Suppressor macrophage treated with lipopolysaccharide for 4 hours (primary cell): ENCODE measurements around the gene RAP1GAP2.
A peak's percentile ranks its signal among the peaks of the same experiment; 100 is the strongest.
"Not testable (repeated sequence)": the region's sequence is repeated elsewhere in the genome, so short reads cannot be mapped to it uniquely, and the experiment has no call there.

Source experiments
- DNase-seq: peaks from one replicate; pipeline ENCODE4 v3.0.0-alpha.2; 2020

RAP1GAP2 gene

DNA sequence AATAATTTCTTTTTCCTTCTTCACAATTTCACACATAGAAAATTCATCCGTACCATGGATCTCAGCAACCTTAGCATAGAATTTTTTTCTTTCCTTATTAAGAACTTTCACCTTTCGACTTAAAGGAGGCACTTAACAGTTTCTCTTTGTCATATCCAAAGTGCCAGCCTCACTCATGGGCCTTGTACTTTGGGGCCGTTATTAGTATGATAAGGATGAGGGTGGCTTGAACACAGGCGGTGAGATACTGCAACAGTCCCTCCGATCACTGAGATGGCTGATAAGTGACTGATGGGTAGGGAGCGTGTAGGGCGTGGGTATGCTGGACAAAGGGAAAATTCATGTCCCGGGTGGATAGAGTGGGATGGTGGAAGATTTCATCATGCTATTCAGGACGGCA is 181.9 kb downstream of the RAP1GAP2 start:
- no peak for DNase-seq

DNA sequence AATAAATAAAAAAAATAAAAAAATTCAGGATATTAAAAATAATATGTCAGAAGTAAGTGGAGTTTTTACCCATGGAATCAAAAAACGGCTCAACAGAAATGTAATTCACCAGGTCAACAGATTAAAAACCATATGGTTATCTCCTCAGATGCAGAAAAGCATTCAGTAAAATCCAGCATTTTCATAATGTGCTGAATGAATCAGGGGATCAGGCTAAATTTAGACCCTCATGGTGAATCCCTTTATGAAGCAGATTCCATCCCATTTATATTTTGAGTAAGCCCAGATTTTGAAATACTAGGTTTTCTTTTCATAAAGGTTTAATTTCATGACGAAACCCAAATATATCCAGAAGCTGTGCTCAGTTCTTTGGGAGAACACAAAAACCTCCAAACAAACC is 182.8 kb downstream of the RAP1GAP2 start:
- DNase-seq = no peak

DNA sequence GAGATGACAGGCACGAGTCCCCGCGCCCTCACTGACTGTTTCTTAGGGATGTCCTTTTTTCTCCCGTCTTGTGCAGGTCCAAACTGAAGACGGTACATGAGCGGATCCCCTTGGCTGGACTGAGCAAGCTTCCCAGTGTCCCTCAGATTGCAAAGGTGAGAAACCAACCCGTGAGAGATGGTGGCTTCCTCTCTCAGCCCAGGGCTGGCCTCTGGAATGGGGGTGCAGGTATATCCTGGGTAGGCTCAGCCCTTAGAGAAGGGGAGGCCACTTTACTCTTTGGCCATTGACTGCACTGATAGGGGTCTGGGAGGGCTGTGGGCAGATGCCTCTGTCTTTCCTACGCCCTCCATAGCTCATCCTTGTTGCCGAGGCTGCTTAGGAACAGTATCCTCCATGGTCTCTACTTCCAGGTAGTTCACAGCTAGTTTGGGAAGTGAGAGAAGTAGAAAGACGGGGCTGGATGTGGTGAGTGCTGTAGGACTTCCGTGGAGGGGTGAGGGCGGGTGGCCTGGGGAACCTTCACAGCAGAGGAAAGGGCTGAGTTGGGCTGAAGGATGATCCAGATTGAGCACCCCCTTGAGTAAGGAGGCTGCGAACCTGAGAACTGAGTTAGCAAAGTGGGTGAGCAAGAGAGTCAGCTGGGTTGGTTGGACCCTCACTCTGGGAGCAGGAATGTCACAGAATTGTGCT is 184.1 kb downstream of the RAP1GAP2 start:
- DNase-seq = no peak

DNA sequence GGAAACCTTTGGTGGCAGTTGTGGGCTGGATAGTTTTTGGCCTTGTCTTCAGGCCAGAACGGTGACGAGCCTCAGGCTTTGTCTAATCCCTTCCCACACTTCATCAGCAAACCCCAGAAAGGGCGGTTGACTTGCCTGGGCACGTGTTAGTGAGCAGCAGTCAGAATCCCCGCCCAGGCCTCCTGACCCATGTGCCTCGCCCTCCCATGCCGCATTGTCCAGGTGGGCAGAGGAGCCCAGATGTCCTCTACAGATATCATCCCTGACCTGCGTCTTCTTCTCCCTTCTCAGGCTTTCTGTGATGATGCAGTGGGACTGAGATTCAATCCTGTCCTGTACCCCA is 184.6 kb downstream of the RAP1GAP2 start:
- no peak for DNase-seq

DNA sequence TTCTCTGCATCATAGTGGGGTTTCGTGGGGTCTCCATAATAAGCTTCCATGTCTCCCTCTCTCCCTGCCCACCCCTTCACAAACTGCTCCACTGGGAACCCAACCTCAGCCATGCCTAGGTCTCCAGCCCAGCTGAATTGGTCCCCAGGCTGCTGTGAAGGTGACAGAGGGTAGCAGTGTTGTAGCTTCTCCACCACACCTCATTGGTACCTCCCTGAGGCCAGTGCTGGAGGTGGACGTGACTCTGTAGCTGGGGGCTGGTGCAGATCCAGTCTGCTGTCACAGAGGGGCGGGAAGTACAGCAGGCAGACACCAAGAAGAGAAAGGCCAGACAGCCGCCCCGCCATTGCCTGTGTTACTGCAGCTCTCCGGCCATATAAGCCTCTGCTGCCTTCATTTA is 185.1 kb downstream of the RAP1GAP2 start:
- no peak for DNase-seq

DNA sequence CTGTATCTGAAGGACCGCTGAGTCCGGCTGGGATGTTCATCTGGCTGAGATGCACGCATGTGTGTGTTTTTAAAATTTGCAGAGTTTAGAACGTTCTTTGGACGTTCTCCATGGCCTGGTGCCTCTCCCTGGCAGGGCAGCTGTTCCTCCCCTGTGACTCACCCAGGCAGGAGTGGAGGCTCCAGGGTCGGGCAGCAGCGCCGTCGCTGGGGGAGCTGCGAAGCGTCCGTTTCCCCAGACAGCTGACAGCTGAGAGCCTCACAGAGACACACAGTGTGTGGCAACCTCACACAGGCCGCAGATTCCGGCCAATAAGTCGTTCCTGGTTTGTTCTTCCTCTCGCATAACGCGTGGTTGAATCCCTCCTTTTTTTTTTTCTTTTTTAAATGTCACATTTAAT is 186.6 kb downstream of the RAP1GAP2 start:
- DNase-seq = no peak

DNA sequence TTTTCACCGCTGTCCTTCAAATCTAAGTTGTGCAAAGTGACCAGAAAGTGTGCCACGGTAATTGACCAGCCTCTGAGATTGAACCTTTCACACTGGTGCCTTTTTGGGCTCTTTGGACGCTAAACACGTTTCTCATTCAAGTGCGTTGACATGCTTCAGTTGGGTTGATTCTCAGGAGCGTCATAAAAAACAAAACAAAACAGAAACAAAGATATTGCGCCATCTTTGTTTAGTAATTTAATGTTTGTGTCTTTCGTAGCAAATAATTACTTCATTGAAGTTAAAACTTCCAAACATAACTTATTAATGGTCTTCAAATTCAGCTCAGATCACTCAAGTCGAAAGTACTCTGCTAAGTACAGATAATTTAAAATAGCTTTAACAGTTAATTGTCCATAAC is 187.0 kb downstream of the RAP1GAP2 start:
- no peak for DNase-seq

DNA sequence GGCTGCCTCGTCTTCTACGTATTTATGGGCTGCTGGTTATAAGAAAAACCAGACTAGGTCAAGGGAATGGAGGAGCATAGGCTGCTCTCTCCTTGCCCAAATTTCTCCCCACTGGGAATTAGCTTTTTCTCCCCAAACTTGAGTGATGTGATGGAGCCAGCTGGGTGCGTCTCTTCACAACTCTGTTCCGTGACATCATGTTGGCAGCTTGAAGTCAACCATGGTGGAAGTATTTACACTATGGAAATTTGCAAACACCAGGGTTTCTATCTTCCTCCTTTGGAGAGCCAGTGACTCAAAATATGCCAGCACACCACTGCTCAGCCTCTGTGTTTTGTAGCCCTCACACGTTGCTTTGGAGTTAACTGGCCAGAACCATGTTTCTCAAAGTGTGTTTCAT is 189.1 kb downstream of the RAP1GAP2 start:
- peak; percentile 9 for DNase-seq

DNA sequence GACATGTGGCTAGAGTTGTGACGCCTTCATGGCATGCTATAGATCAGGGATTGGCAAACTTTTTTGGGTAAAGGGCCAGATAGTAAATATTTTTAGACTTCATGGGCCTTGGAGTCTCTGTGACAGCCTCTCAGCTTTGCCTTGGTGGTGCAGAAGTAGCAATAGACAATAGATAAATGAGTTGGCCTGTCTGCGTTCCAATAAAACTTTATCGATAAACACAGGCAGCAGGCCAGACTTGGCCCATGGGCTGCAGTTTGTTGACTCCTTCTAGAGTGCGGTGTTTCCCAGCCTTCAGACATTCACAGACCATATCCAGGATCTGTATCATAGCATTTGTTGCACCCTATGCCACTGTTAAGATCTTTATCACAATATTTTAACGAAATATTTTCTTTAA is 190.7 kb downstream of the RAP1GAP2 start:
- DNase-seq = no peak

DNA sequence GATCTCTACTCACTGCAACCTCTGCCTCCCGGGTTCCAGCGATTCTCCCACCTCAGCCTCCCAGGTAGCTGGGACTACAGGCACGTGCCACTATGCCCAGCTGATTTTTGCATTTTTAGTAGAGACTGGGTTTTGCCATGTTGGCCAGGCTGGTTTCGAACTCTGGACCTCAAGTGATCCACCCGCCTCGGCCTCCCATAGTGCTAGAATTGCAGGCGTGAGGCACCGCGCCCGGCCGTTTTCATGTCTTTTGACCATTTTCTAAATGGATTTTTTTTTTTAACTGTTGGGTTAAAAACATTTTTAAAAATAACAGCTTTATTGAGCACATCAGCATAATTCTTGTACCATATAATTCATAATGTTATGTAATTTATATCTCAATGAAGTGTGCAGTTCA is 193.2 kb downstream of the RAP1GAP2 start:
- DNase-seq = not testable (repeated sequence)

DNA sequence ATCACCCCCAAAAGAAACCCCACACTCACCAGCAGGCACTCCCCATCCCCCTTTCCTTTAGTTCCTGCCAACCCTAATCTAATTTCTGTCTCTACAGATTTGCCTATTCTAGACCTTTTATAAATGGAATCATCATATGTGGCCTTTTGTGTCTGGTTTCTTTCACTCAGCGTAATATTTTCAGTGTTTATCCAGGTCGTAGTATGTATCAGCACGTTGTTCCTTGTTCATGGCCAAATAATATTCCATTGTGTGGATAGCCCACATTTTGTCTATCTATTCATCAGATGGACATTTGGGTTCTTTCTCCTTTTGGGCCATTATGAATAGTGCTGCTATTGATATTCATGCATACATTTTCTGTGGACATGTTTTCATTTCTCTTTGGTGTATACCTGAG is 193.6 kb downstream of the RAP1GAP2 start:
- no peak for DNase-seq

DNA sequence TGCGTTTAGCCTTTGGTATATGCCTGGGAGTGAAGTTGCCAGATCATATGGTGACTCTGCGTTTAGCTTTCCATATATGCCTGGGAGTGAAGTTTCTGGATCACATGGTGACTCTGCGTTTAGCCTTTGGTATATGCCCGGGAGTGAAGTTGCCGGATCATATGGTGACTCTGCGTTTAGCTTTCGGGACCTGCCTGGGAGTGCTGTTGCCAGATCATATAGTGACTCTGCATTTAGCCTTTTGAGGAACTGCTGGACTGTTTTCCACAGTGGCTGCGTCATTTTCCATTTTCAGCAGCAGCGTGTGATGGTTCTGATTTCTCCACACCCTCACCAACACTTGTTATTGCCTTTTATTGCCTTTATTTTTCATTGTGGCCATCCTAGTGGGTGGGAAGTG is 194.2 kb downstream of the RAP1GAP2 start:
- peak; percentile 95 for DNase-seq

DNA sequence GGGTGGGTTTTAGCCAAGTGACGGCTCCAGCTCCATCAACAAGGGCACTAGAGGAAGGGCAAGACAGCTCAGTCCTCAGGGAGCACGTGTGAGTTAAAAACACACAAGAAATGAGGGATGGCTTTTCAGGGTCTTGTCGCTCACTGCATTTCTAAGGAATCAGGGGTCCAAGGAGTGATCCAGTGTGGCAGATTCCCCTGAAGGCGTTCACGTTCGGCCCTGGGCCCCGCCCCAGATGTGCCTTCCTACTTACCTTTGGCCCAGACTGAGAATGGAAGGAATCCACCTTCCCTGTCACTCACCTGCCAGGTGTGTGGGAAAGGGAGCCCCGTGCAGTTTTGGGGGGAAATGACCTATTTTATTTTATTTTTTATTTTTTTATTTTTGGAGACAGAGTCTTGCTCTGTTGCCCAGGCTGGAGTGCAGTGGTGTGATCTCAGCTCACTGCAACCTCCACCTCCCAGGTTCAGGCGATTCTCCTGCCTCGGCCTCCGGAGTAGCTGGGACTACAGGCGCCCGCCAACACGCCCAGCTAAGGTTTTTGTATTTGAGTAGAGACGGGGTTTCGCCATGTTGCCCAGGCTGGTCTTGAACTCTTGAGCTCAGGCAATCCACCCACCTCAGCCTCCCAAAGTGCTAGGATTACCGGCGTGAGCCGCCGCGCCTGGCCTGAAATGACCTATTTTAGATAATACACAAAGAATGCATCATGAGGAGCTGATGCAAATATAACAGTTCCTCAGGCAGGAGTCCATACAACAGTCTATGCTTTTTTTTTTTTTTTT is 195.3 kb downstream of the RAP1GAP2 start:
- DNase-seq = not testable (repeated sequence)

DNA sequence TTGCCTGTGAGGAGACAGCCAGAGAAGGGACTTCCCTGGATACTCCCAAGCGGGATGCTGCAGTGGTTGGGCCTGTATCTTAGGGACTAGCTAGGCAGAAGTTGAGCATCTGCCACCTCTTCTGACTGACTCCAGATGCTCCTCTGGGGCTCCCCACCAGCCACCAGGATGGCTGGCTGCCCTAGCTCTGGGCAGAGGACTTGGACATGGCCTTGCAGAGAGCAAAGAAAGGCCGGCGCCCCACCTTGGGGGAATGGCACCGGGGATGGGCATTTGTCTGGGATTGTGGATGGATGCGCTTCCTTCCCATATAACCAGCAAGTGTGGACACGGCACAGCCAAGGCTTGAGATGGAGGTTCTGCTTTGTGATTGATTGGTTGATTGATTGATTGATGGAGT is 198.2 kb downstream of the RAP1GAP2 start:
- no peak for DNase-seq

DNA sequence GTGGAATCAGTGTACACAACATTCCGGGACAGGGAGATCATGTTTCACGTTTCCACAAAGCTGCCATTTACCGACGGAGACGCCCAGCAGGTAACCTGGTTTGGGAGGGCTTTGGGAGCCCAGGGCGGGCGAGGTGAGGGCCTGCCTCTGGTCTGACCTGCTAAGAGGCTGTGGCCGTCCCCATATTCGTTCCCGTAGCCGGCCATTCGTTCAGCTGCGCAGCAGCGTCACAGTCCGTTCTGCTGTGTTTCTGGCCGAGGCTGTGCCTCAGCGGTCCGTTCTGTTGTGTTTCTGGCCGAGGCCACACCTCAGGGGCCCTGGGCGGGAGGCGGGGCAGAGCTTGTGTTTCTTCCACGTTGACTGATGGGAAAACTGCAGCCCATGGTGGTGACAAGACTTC is 199.1 kb downstream of the RAP1GAP2 start:
- DNase-seq = no peak

DNA sequence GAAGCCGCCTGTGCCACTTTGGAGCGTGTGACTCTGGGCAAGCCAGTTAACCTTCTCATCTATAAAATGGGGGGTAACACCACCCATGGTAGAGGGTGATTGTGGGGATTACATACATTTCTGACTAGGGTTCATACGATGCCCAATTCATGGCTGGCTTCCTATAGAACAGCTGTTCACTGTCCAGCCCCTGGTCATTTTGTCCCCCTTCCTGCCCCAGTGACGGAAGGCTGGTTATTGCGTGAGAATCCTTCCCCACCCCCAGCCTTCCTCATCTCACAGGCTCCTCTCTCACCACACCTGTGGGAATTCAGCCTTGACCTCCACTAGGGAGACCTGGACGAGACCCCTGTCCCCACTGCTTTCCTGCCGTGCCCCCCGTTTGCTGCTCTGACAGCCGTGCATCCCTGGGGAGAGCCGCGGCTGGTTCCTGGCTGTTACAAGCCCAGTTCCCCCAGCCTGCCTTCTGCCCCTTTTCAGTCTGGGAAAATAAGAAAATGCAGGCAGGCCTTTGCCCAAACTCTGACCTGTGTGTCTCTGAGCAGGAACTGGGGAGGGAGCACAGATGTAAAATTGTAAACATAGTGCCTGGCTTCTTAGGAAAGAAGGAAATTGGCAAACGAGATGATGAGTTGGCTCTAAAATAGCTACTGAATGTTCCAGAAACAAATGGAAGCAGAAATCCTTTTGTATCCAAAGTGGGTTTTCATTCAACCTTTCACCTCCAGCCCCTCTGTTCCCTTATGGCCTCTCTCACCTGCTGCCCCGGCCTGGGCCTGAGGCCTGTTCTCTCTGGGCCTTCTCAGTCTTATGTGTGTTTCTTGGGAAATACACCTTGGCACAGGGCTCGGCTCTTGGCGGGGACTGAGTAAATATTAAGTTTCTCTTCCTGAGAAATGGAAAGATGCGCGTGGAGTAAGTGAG is 199.9 kb downstream of the RAP1GAP2 start:
- no peak for DNase-seq

DNA sequence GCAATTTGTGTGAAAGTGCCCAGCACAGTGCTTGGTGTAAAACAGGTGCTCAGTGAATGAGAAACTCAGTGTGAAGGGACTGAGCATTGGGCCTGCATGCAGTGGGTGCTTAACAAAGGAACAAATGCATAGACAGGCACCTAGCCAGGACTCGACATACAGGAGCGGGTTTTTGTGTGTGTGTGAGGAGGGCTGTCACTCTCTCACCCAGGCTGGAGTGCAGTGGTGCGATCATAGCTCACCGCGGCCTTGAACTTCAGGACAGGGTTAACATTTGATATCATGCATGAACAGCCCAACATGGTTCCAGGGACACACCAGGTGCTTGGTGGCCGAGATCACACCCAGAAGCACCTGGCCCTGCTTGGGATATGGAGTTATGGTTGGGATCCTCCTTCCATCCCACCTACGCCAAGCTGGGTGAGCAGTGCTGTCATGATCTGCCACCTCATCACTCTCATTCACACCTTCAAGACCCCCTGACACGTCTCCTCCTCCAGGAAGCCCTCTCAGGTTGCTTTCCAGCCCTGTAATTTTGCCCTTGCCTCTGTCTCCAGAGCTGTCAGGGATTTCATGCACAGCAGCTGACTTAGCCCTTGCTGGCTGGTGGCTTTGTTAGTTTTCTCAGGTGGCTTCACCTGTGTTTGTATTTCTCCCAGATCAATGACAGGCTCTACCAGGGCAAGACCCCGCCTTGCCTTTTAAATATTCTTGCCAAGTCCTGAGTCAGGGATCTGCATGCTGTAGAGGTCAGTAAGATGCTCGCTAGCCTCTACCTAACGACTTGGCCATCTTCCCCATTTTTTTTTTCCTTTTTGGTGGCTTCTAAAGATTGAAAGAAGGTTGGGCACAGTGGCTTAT is 200.8 kb downstream of the RAP1GAP2 start:
- DNase-seq = no peak

DNA sequence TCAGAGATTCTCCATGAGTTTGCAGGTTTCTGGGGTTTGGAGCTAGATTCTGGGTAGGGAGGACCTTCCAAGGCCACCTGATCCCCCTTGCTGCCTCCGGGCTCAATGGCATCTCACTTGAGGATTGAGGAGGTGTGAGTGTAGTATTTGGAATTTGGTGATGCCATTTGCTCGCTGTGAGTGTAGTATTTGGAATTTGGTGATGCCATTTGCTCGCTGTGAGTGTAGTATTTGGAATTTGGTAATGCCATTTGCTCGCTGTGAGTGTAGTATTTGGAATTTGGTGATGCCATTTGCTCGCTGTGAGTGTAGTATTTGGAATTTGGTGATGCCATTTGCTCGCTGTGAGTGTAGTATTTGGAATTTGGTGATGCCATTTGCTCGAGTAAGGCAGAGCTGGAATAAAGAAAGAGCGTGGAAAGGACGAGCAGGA is 202.2 kb downstream of the RAP1GAP2 start:
- not testable (repeated sequence) for DNase-seq

DNA sequence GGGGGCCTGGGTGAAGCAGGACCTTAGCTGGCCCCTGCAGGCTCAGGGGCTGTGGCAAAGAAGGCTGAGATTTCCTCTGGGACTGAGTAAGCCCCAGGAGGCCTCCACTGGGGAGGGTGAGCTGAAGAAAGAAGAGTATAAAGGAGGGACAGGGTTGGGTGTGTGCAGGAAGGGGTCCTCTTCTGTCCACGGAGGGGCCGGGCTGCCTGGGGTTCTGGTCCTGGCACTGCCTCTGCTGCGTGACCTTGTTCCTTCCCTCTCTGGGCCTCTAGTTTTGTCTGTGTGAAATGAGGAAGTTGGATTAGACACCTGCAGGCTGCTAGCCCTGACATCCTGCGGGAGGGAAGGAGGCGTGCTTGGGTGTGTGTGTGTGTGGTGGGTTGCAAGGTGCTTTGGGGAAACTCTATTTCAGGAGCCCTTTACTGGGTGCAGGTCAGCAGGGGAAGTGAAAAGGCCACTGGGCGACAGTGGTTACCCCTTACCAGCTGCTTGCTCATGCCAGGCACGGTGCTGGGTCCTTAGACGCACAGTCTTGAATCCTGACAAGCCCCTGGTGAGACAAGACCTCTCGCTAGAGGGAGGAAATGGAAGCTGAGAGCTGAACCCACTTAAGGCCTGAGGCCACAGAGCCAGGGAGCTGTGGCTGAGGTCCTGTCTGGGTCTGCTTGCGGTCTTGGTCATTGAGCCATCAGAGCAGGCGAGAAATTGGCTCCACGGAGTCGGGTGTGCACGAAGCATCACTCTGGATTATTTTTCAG is 206.5 kb downstream of the RAP1GAP2 start:
- peak; percentile 27 for DNase-seq

DNA sequence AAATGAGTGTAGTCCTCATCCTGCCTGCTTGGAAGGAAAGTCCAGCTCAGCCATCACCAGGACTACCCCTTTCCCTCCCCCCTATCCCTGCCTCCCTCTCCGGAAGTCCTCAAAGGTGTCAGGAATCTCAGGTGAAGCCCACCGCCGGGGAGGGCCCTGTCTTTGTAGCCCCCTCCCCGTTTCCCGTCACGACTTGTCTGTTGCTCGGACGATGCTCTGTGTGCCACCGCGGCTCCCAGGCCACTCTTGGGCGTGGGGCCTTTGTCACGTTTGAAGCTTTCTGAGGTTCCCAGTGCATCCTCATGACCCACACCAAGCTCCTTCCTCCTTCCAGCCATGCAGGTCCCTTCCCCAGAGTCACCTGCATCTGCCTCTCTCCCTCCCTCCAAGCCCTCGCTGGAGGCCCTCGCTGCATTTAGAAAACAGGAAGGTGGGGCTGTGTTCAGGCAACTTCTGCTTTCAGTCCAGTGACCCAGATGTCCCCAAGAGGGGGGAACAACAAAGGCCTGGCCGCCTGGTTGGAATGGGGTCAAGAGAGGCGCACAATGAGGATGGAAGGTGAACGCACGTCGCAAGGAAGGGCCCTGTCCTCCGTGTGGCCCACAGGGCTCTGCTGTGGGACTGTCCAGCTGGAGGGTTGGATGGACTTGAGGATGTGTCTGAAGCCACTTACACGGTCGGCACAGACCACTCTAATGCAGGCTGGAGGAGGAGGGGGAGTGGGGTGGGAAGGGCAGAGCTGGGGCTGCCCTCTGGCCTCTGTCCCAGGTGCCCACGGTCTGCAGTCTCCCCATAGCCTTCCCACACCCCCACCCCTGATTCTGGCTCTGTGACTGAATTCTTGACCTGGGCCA is 207.3 kb downstream of the RAP1GAP2 start:
- DNase-seq = peak; percentile 52
